PC-3 (cell line): Measurements from ENCODE around the gene TRIM24. TPM values are rescaled to one million over a fixed set of nuclear protein-coding genes. Genes with fewer than 3 reads are reported as not detected.

Experiments
- ATAC-seq: fragments of 200-7000 bp; cut with Tn5 transposase; 2 replicates; pipeline ENCODE4 v1.9.1; 2020; ENCODE audit warnings: mild to moderate bottlenecking, moderate library complexity
- BruUV-seq: library from RNA; stranded (reverse); fragments of 400-500 nt; replicated peaks from 2 replicates; lab custom pipeline; 2021; lab: Mats Ljungman, UMichigan
- CTCF ChIA-PET: fragments of 300-600 bp; sonication (Branson Sonifier 250); formaldehyde crosslinking; loops from one replicate; lab custom pipeline; 2022; ENCODE audit warnings: antibody characterized with exemption; lab: Charles Lee
- POLR2A ChIA-PET: fragments of 300-600 bp; sonication (Branson Sonifier 250); formaldehyde crosslinking; loops from one replicate; lab custom pipeline; 2022; ENCODE audit warnings: antibody characterized with exemption; ENCODE audit not compliant: unreplicated experiment; lab: Charles Lee
- DNase-seq: peaks from one replicate; pipeline ENCODE4 v3.0.0-alpha.2; 2015
- H2AFZ ChIP-seq: fragments of 300-600 bp; sonication (generic); 2 replicates; pipeline ENCODE4 v1.6.0; 2016; ENCODE audit warnings: antibody characterized with exemption, low read length
- H3F3A ChIP-seq: fragments of 300-600 bp; sonication (generic); one replicate; pipeline ENCODE4 v1.6.0; 2017; ENCODE audit warnings: antibody characterized with exemption, low read length, control low read depth, mild to moderate bottlenecking; ENCODE audit not compliant: unreplicated experiment
- H3K27ac ChIP-seq: fragments of 300-600 bp; sonication (generic); 2 replicates; pipeline ENCODE4 v1.5.1; 2016; ENCODE audit warnings: mild to moderate bottlenecking, low read length
- H3K27me3 ChIP-seq: fragments of 300-600 bp; sonication (generic); 2 replicates; pipeline ENCODE4 v1.6.1; 2016; ENCODE audit warnings: low read length, mixed read lengths
- H3K36me3 ChIP-seq: fragments of 300-600 bp; sonication (generic); 2 replicates; pipeline ENCODE4 v1.6.1; 2016; ENCODE audit warnings: low read depth, mixed run types, low read length, mixed read lengths
- H3K4me1 ChIP-seq: fragments of 300-600 bp; sonication (generic); 2 replicates; pipeline ENCODE4 v1.5.1; 2016; ENCODE audit warnings: low read length; ENCODE audit not compliant: insufficient read depth
- H3K4me2 ChIP-seq: fragments of 300-600 bp; sonication (generic); 2 replicates; pipeline ENCODE4 v1.6.0; 2016; ENCODE audit warnings: low read length
- H3K4me3 ChIP-seq: fragments of 300-600 bp; sonication (generic); 2 replicates; pipeline ENCODE4 v1.5.1; 2016; ENCODE audit warnings: mild to moderate bottlenecking, low read length, mixed read lengths
- H3K79me2 ChIP-seq: fragments of 300-600 bp; sonication (generic); 2 replicates; pipeline ENCODE4 v1.6.1; 2017; ENCODE audit warnings: low read length, mixed read lengths
- H3K9ac ChIP-seq: fragments of 300-600 bp; sonication (generic); 2 replicates; pipeline ENCODE4 v1.6.0; 2016; ENCODE audit warnings: mild to moderate bottlenecking, low read length
- H3K9me2 ChIP-seq: fragments of 300-600 bp; sonication (generic); replicated peaks from 2 replicates; pipeline ENCODE4 v1.6.1; 2016; ENCODE audit warnings: mixed run types, low read length, mixed read lengths
- H3K9me3 ChIP-seq: fragments of 300-600 bp; sonication (generic); 2 replicates; pipeline ENCODE4 v1.6.1; 2016; ENCODE audit warnings: low read length, mixed read lengths
- H4K20me1 ChIP-seq: fragments of 300-600 bp; sonication (generic); 2 replicates; pipeline ENCODE4 v1.6.1; 2016; ENCODE audit warnings: low read length, mixed read lengths
- CTCF ChIP-seq: fragments of 300-600 bp; sonication (generic); conservative IDR thresholded peaks from 2 replicates; pipeline ENCODE4 v1.5.1; 2017; ENCODE audit warnings: antibody characterized with exemption, low read depth, mild to moderate bottlenecking, low read length
- EZH2 ChIP-seq: fragments of 300-600 bp; sonication (generic); IDR thresholded peaks from one replicate; pipeline ENCODE4 v1.6.1; 2017; ENCODE audit warnings: antibody characterized with exemption, mild to moderate bottlenecking, low read length; ENCODE audit not compliant: unreplicated experiment
- EZH2phosphoT487 ChIP-seq: fragments of 300-600 bp; sonication (generic); IDR thresholded peaks from 2 replicates; pipeline ENCODE4 v1.6.1; 2018; ENCODE audit warnings: mild to moderate bottlenecking, antibody characterized with exemption, low read length, borderline replicate concordance
- intact Hi-C: fragments of 100-400 bp; cut with micrococcal nuclease; formaldehyde crosslinking; loops from 2 replicates; pipeline ENCODE4 v1.9.0; 2023
- total RNA-seq: library from RNA; depleted of rRNA; stranded (reverse); fragments of >200 nt; gene quantifications from 2 replicates; pipeline ENCODE4 v1.2.3, GENCODE V29; 2014

TRIM24 gene
- total RNA-seq, 1 experiment from 2014 or later: 12.9 TPM

GRCh38 chr7:138538997-138539644, 79.1 kb downstream of the TRIM24 start:
- POLR2A ChIA-PET: no interaction called here
- no peaks in the 10 kb centered on the region for H3F3A ChIP-seq
- H3K9me3 ChIP-seq: no peaks in the 10 kb centered on the region
- TF ChIP-seq CTCF: no peak
- no peak for TF ChIP-seq EZH2phosphoT487
- no peak for TF ChIP-seq EZH2
- no peaks in the 10 kb centered on the region for H3K9me2 ChIP-seq
- DNase-seq: no peak
- no peaks in the 10 kb centered on the region for H3K79me2 ChIP-seq
- H3K27ac ChIP-seq: no peak overlapping the region
- BruUV-seq: no TSS peak
- CTCF ChIA-PET: no interaction called here
- no peak overlapping the region for H3K4me3 ChIP-seq
- no peak overlapping the region for H3K9ac ChIP-seq
- no peaks in the 10 kb centered on the region for H3K4me1 ChIP-seq
- ATAC-seq: no peak
- intact Hi-C loops: no loop called here
- no peaks in the 10 kb centered on the region for H4K20me1 ChIP-seq
- H3K4me2 ChIP-seq: no peak overlapping the region
- H2AFZ ChIP-seq: no peak overlapping the region
- peaks cover 14% of the 10 kb centered on the region for H3K36me3 ChIP-seq
- no peaks in the 10 kb centered on the region for H3K27me3 ChIP-seq

- Histone ChIP-seq H4K20me1 (no peaks in the 10 kb centered on the region), H3K4me2 (no peak overlapping the region), H3K79me2 (no peaks in the 10 kb centered on the region), H3F3A (no peaks in the 10 kb centered on the region), H3K4me1 (no peaks in the 10 kb centered on the region), H3K9ac (no peak overlapping the region), H3K4me3 (no peak overlapping the region), H3K27ac (no peak overlapping the region), H3K36me3 (peaks cover 14% of the 10 kb centered on the region), H3K27me3 (no peaks in the 10 kb centered on the region), H2AFZ (no peak overlapping the region), H3K9me3 (no peaks in the 10 kb centered on the region), H3K9me2 (no peaks in the 10 kb centered on the region)
- POLR2A ChIA-PET: no interaction called here
- no peak for ATAC-seq
- no TSS peak for BruUV-seq
- intact Hi-C loops: no loop called here
- TF ChIP-seq CTCF (no peak), EZH2 (no peak), EZH2phosphoT487 (no peak)
- no peak for DNase-seq
- CTCF ChIA-PET: no interaction called here
Observed at GRCh38 chr7:138542183-138542582, 82.1 kb downstream of the TRIM24 start.

- H3K9me2 ChIP-seq: no peaks in the 10 kb centered on the region
- BruUV-seq: no TSS peak
- ChIA-PET CTCF (no interaction called here), POLR2A (no interaction called here)
- no peak overlapping the region for H3K4me3 ChIP-seq
- peaks cover 14% of the 10 kb centered on the region for H3K36me3 ChIP-seq
- no peaks in the 10 kb centered on the region for H3K9me3 ChIP-seq
- H2AFZ ChIP-seq: no peak overlapping the region
- H3K27ac ChIP-seq: no peak overlapping the region
- H3K27me3 ChIP-seq: no peaks in the 10 kb centered on the region
- H3K9ac ChIP-seq: no peak overlapping the region
- TF ChIP-seq CTCF: no peak
- no peak for TF ChIP-seq EZH2phosphoT487
- no peak for TF ChIP-seq EZH2
- ATAC-seq (no peak), DNase-seq (no peak)
- no peaks in the 10 kb centered on the region for H4K20me1 ChIP-seq
- intact Hi-C loops: no loop called here
- no peaks in the 10 kb centered on the region for H3F3A ChIP-seq
- no peak overlapping the region for H3K4me2 ChIP-seq
- H3K4me1 ChIP-seq: no peaks in the 10 kb centered on the region
- no peaks in the 10 kb centered on the region for H3K79me2 ChIP-seq
Observed at GRCh38 chr7:138543739-138544138, 83.7 kb downstream of the TRIM24 start.
